Tibial nerve (tissue), 4 donors: ENCODE measurements around the gene PRXL2B.

ENCODE experiments used
- EP300 ChIP-seq, 2 donors: sonication (generic); formaldehyde crosslinking; IDR thresholded peaks; one replicate each; pipeline ENCODE4 v1.6.1; 2017; ENCODE audit warnings: antibody characterized with exemption in 2 of 2, mild to moderate bottlenecking in 1 of 2
- POLR2A ChIP-seq, 2 donors: fragments of 450-650 bp; IDR thresholded peaks; one replicate each; pipeline ENCODE4 v1.6.1; 2017; ENCODE audit warnings: antibody characterized with exemption in 2 of 2, mild to moderate bottlenecking in 2 of 2, moderate library complexity in 2 of 2
- TF ChIP-seq, protein P1 (sequence below), 5 experiments: fragments of 200-600 bp in 3 of 5; fragments of 450-650 bp in 2 of 5; sonication (generic) in 3 of 5; IDR thresholded peaks; one replicate each; pipeline ENCODE4 v1.5.1; 2016 to 2019; ENCODE audit warnings: antibody characterized with exemption in 5 of 5, mild to moderate bottlenecking in 3 of 5, moderate library complexity in 2 of 5

GRCh38 chr1:2538376-2538775 lies 48.2 kb upstream of the PRXL2B start:
- TF ChIP-seq, protein P1, sequence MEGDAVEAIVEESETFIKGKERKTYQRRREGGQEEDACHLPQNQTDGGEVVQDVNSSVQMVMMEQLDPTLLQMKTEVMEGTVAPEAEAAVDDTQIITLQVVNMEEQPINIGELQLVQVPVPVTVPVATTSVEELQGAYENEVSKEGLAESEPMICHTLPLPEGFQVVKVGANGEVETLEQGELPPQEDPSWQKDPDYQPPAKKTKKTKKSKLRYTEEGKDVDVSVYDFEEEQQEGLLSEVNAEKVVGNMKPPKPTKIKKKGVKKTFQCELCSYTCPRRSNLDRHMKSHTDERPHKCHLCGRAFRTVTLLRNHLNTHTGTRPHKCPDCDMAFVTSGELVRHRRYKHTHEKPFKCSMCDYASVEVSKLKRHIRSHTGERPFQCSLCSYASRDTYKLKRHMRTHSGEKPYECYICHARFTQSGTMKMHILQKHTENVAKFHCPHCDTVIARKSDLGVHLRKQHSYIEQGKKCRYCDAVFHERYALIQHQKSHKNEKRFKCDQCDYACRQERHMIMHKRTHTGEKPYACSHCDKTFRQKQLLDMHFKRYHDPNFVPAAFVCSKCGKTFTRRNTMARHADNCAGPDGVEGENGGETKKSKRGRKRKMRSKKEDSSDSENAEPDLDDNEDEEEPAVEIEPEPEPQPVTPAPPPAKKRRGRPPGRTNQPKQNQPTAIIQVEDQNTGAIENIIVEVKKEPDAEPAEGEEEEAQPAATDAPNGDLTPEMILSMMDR (IDR thresholded peaks at IDR 0.05), result no peak
- TF ChIP-seq POLR2A (IDR thresholded peaks at IDR 0.05), result no peak
- TF ChIP-seq EP300 (IDR thresholded peaks at IDR 0.05), result no peak
